Measurements from ENCODE around the gene LLCFC1.

Gene LLCFC1

DNA sequence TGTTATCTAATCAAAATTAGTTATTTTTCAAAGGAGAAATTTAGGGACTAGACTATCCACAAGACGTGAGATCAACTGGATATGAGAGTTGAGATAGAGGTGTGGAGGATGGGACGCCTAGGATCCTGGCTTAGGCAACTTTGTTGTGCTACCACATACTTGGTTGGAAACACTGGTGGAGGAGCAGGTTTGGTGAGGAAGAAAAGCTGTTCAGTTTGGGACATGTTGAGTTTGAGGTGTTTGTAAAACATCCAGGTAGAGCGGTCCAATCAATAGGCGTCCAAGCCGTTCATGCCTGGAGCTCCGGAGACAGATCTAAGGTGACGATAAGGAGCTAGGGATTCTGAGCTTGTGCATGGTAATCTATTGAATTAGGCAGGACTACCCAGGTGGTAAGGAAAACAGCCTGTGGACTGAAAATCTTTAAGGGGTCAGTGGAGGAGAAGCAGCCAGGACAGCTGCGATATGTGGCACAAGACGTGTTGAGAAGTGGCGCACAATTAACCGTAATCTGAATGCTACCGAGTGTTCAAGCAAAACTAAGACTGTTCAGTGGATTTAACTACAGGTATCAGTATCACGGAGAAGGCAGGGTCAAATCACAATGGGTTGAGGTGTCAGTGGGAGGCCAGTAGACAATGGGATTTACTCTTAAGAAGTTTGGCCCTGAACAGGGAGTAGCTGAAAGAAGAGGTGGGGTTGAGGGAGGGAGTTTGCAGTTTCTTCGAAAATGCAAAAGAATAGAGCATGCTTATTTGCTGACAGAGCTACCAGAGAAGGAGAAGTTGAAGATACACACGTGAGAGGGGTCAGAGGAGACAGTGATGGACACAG, 37.6 kb upstream of the LLCFC1 start:
- no peaks in the 10 kb centered on the region for H3K4me1 Mint-ChIP-seq (ENCODE audit: low read depth)
- no peak overlapping the region for H3K4me3 Mint-ChIP-seq
- peaks cover 10% of the 10 kb centered on the region for H3K27me3 Mint-ChIP-seq
- no peaks in the 10 kb centered on the region for H3K9me3 Mint-ChIP-seq
- H3K27ac Mint-ChIP-seq = no peak overlapping the region
- intact Hi-C loops (cut with micrococcal nuclease) = no loop called here
- no peaks in the 10 kb centered on the region for H3K36me3 Mint-ChIP-seq (ENCODE audit: low read depth)

DNA sequence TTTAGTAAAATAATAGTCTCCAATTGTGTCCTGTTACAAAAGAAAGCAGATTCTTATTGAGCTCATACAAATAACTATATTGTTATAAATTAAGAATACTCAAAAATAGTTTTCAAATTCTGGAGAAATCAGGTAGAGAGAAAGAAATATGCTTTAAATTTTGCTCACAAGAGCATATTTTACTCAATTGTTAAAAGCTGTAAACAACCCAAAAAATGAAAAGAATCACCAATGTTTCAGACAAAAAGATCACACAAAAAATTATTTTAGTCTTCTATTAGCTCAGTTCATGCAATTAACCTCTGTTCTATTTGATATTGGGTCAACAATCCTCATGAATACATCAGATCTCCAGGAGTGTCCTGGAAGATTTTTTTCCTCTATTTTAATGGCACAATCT, 35.2 kb upstream of the LLCFC1 start:
- intact Hi-C loops (cut with micrococcal nuclease) = no loop called here
- no peak overlapping the region for H3K27ac Mint-ChIP-seq

DNA sequence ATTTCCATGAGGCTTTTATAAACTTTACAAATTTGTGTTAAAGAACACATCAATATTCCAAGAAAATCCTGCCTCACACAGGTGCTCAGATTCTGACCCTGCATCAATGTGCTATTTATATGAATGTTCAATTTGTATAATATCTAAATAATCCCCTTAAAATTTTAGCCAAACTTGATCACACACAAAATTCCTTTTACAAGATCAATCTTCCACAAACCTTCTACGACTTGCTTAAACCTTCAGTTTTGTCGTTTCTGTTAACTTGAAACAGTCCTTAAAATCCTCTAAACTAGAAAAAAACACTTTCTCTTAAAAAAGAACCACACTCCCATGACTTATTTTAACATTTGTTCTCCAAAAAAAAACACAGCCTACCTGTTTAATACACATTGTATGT, 33.5 kb upstream of the LLCFC1 start:
- Mint-ChIP-seq H3K27me3 (no peaks in the 10 kb centered on the region), H3K4me3 (no peak overlapping the region), H3K4me1 (ENCODE audit: low read depth) (peaks cover 24% of the 10 kb centered on the region), H3K36me3 (ENCODE audit: low read depth) (no peaks in the 10 kb centered on the region), H3K9me3 (no peaks in the 10 kb centered on the region), H3K27ac (no peak overlapping the region)
- intact Hi-C loops (cut with micrococcal nuclease) = no loop called here

More for the DNA sequence above, 35.2 kb upstream of the LLCFC1 start:
- Mint-ChIP-seq H3K4me3 (no peak overlapping the region), H3K27me3 (peaks cover 4% of the 10 kb centered on the region), H3K4me1 (ENCODE audit: low read depth) (peaks cover 8% of the 10 kb centered on the region), H3K36me3 (ENCODE audit: low read depth) (no peaks in the 10 kb centered on the region), H3K9me3 (no peaks in the 10 kb centered on the region)

DNA sequence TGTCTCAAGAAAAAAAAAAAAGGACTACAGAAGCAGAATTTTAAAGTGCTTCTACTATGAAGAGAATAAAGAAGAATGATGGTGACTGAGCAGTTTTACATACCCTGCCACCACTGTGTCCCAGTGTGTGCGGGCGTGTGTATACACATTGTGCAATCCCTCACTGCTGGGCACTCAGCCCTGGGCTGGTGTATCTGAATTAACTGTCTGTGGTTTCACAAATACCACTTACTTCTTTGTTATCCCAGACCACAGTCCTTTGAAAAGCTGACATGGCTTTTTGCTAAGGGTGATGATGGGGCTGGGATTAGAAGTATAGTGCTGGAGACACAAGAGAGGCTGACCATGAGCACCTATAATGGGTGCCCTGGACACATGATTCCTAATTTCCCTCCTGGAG, 32.6 kb upstream of the LLCFC1 start:
- no peaks in the 10 kb centered on the region for H3K9me3 Mint-ChIP-seq
- H3K4me3 Mint-ChIP-seq = no peak overlapping the region
- no peaks in the 10 kb centered on the region for H3K36me3 Mint-ChIP-seq (ENCODE audit: low read depth)
- H3K27me3 Mint-ChIP-seq = no peaks in the 10 kb centered on the region
- H3K27ac Mint-ChIP-seq = no peak overlapping the region
- intact Hi-C loops (cut with micrococcal nuclease) = no loop called here
- H3K4me1 Mint-ChIP-seq (ENCODE audit: low read depth) = peaks cover 32% of the 10 kb centered on the region

DNA sequence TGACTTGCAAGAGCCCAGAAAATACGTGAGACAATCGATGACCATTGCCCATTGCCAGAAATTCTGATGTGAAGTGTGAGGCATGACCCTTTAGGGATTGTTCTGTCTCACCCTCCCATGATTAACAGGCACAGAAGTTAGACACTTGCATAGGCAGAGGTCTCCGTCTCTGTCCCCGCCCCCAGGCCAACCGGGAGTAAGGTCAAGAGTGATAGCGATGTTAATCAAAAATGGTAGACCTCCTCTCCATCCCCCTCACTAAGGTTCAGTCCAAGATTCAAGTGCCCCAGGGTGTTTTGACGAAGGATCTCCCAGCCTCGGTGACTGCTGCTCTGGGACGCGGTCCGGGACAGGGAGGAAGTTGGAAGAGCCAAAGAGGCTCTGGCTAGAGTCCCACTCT, 31.0 kb upstream of the LLCFC1 start:
- Mint-ChIP-seq H3K27ac (peak overlapping the region; percentile 74), H3K36me3 (ENCODE audit: low read depth) (no peaks in the 10 kb centered on the region), H3K27me3 (no peaks in the 10 kb centered on the region), H3K4me1 (ENCODE audit: low read depth) (peaks cover 32% of the 10 kb centered on the region), H3K9me3 (no peaks in the 10 kb centered on the region), H3K4me3 (no peak overlapping the region)
- intact Hi-C loops (cut with micrococcal nuclease) = no loop called here

DNA sequence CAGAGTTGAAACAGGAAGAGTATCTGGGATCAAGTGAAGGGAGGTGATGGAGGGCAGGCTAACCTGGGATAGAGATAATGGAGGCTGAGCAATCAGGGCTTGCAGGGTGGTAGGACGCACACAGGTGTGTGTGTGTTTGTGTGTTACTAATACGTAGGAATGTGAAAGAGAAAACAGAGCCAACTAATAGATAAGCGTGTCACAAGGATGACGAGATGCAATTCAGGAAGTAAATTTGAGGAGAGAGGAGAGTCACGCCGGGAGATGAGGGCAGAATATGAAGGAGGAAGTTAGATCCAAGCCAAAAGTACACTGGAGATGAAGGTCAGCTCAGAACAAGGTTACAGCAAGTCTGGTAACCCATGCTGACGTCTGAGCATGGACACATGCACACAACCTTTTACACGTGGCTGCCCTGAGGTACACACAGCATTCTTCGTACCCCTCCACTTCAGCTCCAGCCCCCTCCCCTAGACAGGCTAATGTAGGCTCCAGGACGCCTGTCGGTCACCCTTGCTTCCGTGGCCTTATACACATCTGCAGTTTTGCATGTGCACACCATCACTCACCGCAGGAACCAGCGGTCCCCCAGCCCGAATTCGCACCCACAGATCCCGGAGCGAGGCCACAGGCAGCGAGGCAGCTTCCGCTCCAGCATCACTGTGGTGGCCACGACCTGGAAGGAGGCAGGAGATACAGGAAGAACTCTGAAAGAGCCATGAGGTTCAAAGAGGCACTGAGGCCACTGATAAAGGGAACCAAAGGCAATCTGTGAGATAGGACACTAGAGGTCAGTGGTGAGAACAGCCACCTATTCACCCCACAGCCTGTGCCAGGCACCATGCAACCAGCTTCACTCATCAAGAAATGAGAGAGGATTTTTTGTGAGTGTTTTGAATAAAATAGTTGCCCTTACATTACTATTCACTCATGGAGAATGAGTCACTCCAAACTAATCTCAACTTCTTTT, 30.1 kb upstream of the LLCFC1 start:
- Mint-ChIP-seq H3K27ac (peak overlapping the region; percentile 74), H3K9me3 (no peaks in the 10 kb centered on the region), H3K27me3 (peaks cover 2% of the 10 kb centered on the region), H3K36me3 (ENCODE audit: low read depth) (no peaks in the 10 kb centered on the region), H3K4me3 (no peak overlapping the region), H3K4me1 (ENCODE audit: low read depth) (peaks cover 40% of the 10 kb centered on the region)
- intact Hi-C loops (cut with micrococcal nuclease) = loop anchor here (1.0 kb wide), 1 partner anchor 93 kb away; no protein-coding TSS in a partner anchor

DNA sequence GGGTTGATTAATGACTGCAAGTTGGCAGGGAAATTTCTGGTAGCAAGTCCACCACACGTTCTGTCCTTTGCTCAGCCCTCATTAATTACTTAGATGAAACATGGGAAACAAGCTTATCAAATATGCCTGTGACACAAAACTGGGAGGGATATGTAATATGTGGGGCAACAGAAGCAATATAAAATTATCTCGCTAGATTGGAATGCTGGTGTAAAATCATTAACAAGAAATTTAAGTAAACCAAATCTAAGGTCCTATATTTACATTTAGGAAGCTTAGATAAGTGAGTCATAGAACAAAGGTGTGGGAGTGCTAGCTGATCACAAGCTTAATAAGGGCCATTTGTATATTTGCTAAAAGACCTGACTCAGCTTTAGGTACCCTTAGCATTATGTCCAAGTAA, 29.3 kb upstream of the LLCFC1 start:
- no peak overlapping the region for H3K27ac Mint-ChIP-seq
- H3K9me3 Mint-ChIP-seq = no peaks in the 10 kb centered on the region
- intact Hi-C loops (cut with micrococcal nuclease) = no loop called here
- H3K36me3 Mint-ChIP-seq (ENCODE audit: low read depth) = no peaks in the 10 kb centered on the region
- H3K4me3 Mint-ChIP-seq = no peak overlapping the region
- peaks cover 42% of the 10 kb centered on the region for H3K4me1 Mint-ChIP-seq (ENCODE audit: low read depth)
- H3K27me3 Mint-ChIP-seq = peaks cover 2% of the 10 kb centered on the region

DNA sequence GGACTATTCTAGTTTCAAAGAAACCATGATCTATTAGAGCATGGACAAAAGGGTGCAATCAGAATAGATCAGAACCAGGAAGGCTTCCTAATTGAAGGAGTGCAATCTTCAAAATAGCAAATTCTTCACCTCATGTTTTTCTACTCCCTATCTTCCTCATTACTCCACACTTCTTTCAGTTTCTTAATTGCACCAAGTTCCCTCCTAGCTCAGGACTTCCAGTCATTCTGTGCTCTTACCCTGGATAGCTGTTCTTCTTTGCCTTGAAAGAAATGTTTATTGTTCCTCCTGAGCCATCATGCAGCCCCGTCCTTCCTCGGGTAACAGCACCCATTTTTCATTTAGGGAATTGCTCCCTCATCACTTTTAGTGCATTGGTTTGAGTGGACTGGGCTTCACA, 28.8 kb upstream of the LLCFC1 start:
- Mint-ChIP-seq H3K27ac (no peak overlapping the region), H3K36me3 (ENCODE audit: low read depth) (no peaks in the 10 kb centered on the region), H3K27me3 (peaks cover 2% of the 10 kb centered on the region), H3K4me1 (ENCODE audit: low read depth) (peaks cover 42% of the 10 kb centered on the region), H3K9me3 (no peaks in the 10 kb centered on the region), H3K4me3 (no peak overlapping the region)
- intact Hi-C loops (cut with micrococcal nuclease) = no loop called here

DNA sequence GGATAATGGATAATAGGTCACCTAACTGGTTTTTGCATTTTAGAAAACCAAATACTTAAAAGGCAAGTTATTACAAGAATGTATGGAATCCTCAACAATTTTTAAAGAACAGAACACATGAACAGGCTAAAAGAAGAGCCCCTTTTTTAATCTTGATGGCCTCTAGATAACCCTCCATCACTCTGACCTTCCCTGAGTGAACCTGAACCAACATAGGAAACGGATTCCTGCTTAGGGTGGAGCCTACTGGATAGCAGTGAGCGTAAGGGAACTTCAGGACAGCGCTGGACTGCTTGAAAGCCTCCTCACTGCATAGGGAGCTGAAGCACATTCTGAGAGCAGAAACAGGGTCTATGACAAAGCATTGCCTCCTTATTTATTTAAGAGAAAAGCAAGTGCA, 26.2 kb upstream of the LLCFC1 start:
- no peak overlapping the region for H3K27ac Mint-ChIP-seq
- H3K36me3 Mint-ChIP-seq (ENCODE audit: low read depth) = no peaks in the 10 kb centered on the region
- H3K9me3 Mint-ChIP-seq = no peaks in the 10 kb centered on the region
- intact Hi-C loops (cut with micrococcal nuclease) = no loop called here
- H3K27me3 Mint-ChIP-seq = peaks cover 5% of the 10 kb centered on the region
- H3K4me3 Mint-ChIP-seq = no peak overlapping the region
- H3K4me1 Mint-ChIP-seq (ENCODE audit: low read depth) = peaks cover 42% of the 10 kb centered on the region

DNA sequence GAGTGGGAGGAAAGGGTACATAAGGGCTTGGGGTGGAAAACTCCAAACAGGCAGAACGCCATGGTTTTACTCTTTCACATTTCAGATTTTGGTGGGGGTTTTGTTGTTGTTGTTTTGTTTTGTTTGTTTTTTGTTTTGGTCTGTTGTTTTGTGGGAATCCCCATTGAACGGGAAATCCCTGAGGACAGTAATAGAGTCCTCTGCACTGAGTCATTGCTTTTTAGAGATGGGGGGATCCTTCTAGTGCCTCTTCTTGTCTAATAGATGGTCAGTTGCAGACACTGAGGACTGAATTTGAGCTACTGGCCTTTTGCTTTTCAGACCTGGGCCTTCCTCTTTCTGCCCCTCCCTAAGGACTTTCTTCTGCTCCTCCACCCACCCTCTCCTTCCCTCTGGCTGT, 25.7 kb upstream of the LLCFC1 start:
- no peaks in the 10 kb centered on the region for H3K36me3 Mint-ChIP-seq (ENCODE audit: low read depth)
- intact Hi-C loops (cut with micrococcal nuclease) = no loop called here
- no peak overlapping the region for H3K4me3 Mint-ChIP-seq
- H3K4me1 Mint-ChIP-seq (ENCODE audit: low read depth) = peaks cover 40% of the 10 kb centered on the region
- peaks cover 5% of the 10 kb centered on the region for H3K27me3 Mint-ChIP-seq
- H3K27ac Mint-ChIP-seq = no peak overlapping the region
- no peaks in the 10 kb centered on the region for H3K9me3 Mint-ChIP-seq

DNA sequence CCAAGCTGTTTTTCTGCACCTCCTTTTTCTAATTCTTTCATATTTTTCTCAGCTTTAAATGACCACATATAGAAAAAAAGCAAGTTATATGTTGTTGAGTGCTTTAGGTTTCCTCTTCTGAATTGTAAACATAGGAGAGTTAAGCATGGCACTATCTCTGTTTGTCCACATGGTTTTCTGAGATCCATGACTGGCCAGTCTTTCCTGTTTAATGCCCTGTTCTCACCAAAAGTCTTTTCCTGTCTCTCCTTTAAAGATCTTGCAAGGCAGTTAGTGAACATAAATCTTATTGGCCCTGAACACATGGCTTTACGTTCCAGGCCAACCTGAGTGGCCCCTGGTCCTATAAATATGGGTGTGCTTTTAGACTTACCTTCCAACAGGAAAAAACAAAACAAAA, 25.2 kb upstream of the LLCFC1 start:
- Mint-ChIP-seq H3K36me3 (ENCODE audit: low read depth) (no peaks in the 10 kb centered on the region), H3K4me1 (ENCODE audit: low read depth) (peaks cover 34% of the 10 kb centered on the region), H3K27ac (no peak overlapping the region)

DNA sequence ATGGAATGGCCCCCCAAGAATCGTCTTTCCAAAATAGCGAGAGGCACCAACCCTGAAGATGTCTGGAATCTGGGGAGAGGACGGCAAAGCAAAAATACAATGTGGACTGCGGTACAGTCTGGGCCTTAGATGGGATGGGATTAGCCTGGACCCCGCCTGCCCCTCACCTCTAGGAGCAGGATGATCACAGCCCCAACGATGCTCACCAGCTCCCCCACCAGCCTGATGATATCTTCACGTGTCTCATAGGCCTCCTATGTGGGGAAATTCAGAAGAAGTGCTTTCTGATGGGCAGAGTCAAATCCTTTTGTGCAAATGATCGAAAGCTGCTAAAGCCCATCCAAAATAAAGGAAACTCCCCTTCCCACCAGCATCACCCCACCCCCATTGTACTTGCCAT, 24.0 kb upstream of the LLCFC1 start:
- Mint-ChIP-seq H3K4me3 (no peak overlapping the region), H3K9me3 (no peaks in the 10 kb centered on the region), H3K27me3 (peaks cover 5% of the 10 kb centered on the region), H3K4me1 (ENCODE audit: low read depth) (peaks cover 23% of the 10 kb centered on the region), H3K36me3 (ENCODE audit: low read depth) (no peaks in the 10 kb centered on the region), H3K27ac (no peak overlapping the region)
- intact Hi-C loops (cut with micrococcal nuclease) = no loop called here

More for the DNA sequence above, 25.2 kb upstream of the LLCFC1 start:
- Mint-ChIP-seq H3K4me3 (no peak overlapping the region), H3K27me3 (peaks cover 5% of the 10 kb centered on the region), H3K9me3 (no peaks in the 10 kb centered on the region)
- intact Hi-C loops (cut with micrococcal nuclease) = no loop called here

DNA sequence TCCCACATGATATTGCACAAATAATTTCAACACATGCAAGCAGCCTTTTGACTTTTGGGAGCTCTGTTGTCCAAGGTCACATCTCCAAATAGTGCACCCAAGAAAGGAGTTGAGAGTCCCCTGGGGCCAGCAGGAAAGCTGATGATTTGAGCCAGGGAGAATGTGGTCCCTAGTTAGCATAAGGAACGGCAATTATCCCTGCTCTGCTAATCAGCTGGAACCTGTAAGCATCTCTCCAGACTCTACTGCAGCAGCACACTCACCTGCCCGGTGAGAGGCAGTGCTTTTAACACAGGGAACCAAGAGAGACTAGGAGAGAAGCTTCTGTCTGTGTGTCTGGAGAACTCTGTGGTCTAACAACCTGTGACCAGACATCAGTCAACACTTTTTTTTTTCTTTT, 22.8 kb upstream of the LLCFC1 start:
- Mint-ChIP-seq H3K4me3 (no peak overlapping the region), H3K9me3 (no peaks in the 10 kb centered on the region), H3K4me1 (ENCODE audit: low read depth) (peaks cover 11% of the 10 kb centered on the region), H3K27ac (no peak overlapping the region), H3K27me3 (peaks cover 5% of the 10 kb centered on the region), H3K36me3 (ENCODE audit: low read depth) (no peaks in the 10 kb centered on the region)
- intact Hi-C loops (cut with micrococcal nuclease) = no loop called here

DNA sequence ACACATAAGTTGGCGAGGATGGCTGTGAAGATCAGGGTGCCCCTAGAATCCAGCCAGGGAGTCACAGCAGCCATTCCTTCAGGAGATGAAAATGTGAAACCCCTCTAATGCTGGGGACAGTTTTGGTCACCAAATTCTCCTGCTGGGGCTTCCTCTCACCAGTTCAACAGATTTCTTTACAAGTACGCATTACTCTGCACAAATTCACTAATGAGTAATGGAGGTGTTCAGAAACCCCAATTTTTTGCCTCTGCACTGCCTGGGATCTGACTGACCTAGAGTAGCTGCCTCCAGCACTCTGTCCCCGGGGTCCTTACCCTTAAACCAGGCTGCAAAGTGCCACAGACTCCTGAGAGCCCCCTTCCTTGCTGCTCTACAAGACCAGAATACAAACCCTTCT, 21.8 kb upstream of the LLCFC1 start:
- no peak overlapping the region for H3K27ac Mint-ChIP-seq
- H3K9me3 Mint-ChIP-seq = no peaks in the 10 kb centered on the region
- H3K27me3 Mint-ChIP-seq = peaks cover 5% of the 10 kb centered on the region
- H3K4me3 Mint-ChIP-seq = no peak overlapping the region
- peaks cover 9% of the 10 kb centered on the region for H3K4me1 Mint-ChIP-seq (ENCODE audit: low read depth)
- intact Hi-C loops (cut with micrococcal nuclease) = no loop called here
- H3K36me3 Mint-ChIP-seq (ENCODE audit: low read depth) = no peaks in the 10 kb centered on the region

Measured in dendritic cell treated with granulocyte-macrophage colony-stimulating factor and Interleukin-4, amounts not matched to agents 40 ng/mL and 50 ng/mL, for 4 days (primary cell).